ENCODE results near the gene WDR27.
"Not testable (repeated sequence)": the region's sequence is repeated elsewhere in the genome, so short reads cannot be mapped to it uniquely, and the experiment has no call there.

Gene WDR27

GRCh38 chr6:169557887-169558286 lies 143.9 kb downstream of the WDR27 start:
- no peak for DNase-seq

- DNase-seq = no peak
Measured at GRCh38 chr6:169556758-169557548, 144.9 kb downstream of the WDR27 start.

GRCh38 chr6:169555971-169556617 lies 145.7 kb downstream of the WDR27 start:
- no peak for DNase-seq

- no peak for DNase-seq
Measured at GRCh38 chr6:169545982-169546381, 155.8 kb downstream of the WDR27 start.

GRCh38 chr6:169543704-169544103 lies 158.1 kb downstream of the WDR27 start:
- DNase-seq = no peak

GRCh38 chr6:169542491-169542890 lies 159.3 kb downstream of the WDR27 start:
- DNase-seq = no peak

- no peak for DNase-seq
Measured at GRCh38 chr6:169539176-169539897, 162.5 kb downstream of the WDR27 start.

- no peak for DNase-seq
Measured at GRCh38 chr6:169536446-169537170, 165.2 kb downstream of the WDR27 start.

- no peak for DNase-seq
Measured at GRCh38 chr6:169534039-169534421, 167.8 kb downstream of the WDR27 start.

- no peak for DNase-seq
Measured at GRCh38 chr6:169533301-169534038, 168.4 kb downstream of the WDR27 start.

- no peak for DNase-seq
Measured at GRCh38 chr6:169530752-169531123, 171.1 kb downstream of the WDR27 start.

GRCh38 chr6:169529931-169530751 lies 171.7 kb downstream of the WDR27 start:
- DNase-seq = no peak

GRCh38 chr6:169528755-169529154 lies 173.1 kb downstream of the WDR27 start:
- DNase-seq = no peak

- no peak for DNase-seq
Measured at GRCh38 chr6:169527306-169527705, 174.5 kb downstream of the WDR27 start.

- no peak for DNase-seq
Measured at GRCh38 chr6:169521825-169522224, 180.0 kb downstream of the WDR27 start.

- no peak for DNase-seq
Measured at GRCh38 chr6:169520104-169520503, 181.7 kb downstream of the WDR27 start.

- no peak for DNase-seq
Measured at GRCh38 chr6:169518451-169518850, 183.4 kb downstream of the WDR27 start.

GRCh38 chr6:169513478-169514193 lies 188.2 kb downstream of the WDR27 start:
- no peak for DNase-seq

GRCh38 chr6:169511785-169512184 lies 190.0 kb downstream of the WDR27 start:
- not testable (repeated sequence) for DNase-seq

- DNase-seq = no peak
Measured at GRCh38 chr6:169510871-169511270, 191.0 kb downstream of the WDR27 start.

GRCh38 chr6:169508452-169508851 lies 193.4 kb downstream of the WDR27 start:
- DNase-seq = no peak

All from DMS 273 treated with DMSO at 0.1 percent for 48 hours (cell line).